ENCODE measurements around the gene FNBP1.

Gene FNBP1

GRCh38 chr9:130088051-130088450 is 45.1 kb upstream of the FNBP1 start:
- H4K20me1 ChIP-seq (ENCODE audit: insufficient read depth, low read length, poor library complexity, severe bottlenecking), result no peaks in the 10 kb centered on the region
- no peaks in the 10 kb centered on the region for H3K4me1 ChIP-seq (ENCODE audit: insufficient read depth, low read length, poor library complexity, severe bottlenecking)
- no peaks in the 10 kb centered on the region for H3K27me3 ChIP-seq (ENCODE audit: insufficient read depth, low read length, poor library complexity, severe bottlenecking)
- H3K9me2 ChIP-seq (replicated peaks; ENCODE audit: low read depth, low read length), result no peaks in the 10 kb centered on the region
- peaks cover 22% of the 10 kb centered on the region; the same call in 1 of the 2 replicates for H3K36me3 ChIP-seq (ENCODE audit: insufficient read depth, low read length)
- H3K9me3 ChIP-seq (ENCODE audit: insufficient read depth, low read depth, low read length), result no peaks in the 10 kb centered on the region
- H3K4me2 ChIP-seq (ENCODE audit: low read depth, low read length, poor library complexity, severe bottlenecking), result no peak overlapping the region
- H3F3A ChIP-seq (ENCODE audit: low read depth), result no peaks in the 10 kb centered on the region
- H3K9ac ChIP-seq (ENCODE audit: low read depth, low read length, poor library complexity, severe bottlenecking), result no peak overlapping the region
- no peak overlapping the region for H2AFZ ChIP-seq (ENCODE audit: low read length)
- no peaks in the 10 kb centered on the region for H3K79me2 ChIP-seq (ENCODE audit: insufficient read depth, low read length)
- TF ChIP-seq CTCF (conservative IDR thresholded peaks at IDR 0.05; ENCODE audit: low read length) (no peak), EZH2phosphoT487 (IDR thresholded peaks at IDR 0.05; ENCODE audit: borderline replicate concordance) (no peak)
- H3K4me3 ChIP-seq (ENCODE audit: low read length, poor library complexity, severe bottlenecking), result no peak overlapping the region

GRCh38 chr9:130084337-130084736 is 41.3 kb upstream of the FNBP1 start:
- no peak overlapping the region for H3K9ac ChIP-seq (ENCODE audit: low read depth, low read length, poor library complexity, severe bottlenecking)
- no peaks in the 10 kb centered on the region for H3K4me1 ChIP-seq (ENCODE audit: insufficient read depth, low read length, poor library complexity, severe bottlenecking)
- no peaks in the 10 kb centered on the region for H4K20me1 ChIP-seq (ENCODE audit: insufficient read depth, low read length, poor library complexity, severe bottlenecking)
- TF ChIP-seq EZH2phosphoT487 (IDR thresholded peaks at IDR 0.05; ENCODE audit: borderline replicate concordance), result no peak
- H3K36me3 ChIP-seq (ENCODE audit: insufficient read depth, low read length), result peaks cover 20% of the 10 kb centered on the region; the same call in 1 of the 2 replicates
- no peaks in the 10 kb centered on the region for H3K27me3 ChIP-seq (ENCODE audit: insufficient read depth, low read length, poor library complexity, severe bottlenecking)
- H3K9me2 ChIP-seq (replicated peaks; ENCODE audit: low read depth, low read length), result no peaks in the 10 kb centered on the region
- no peaks in the 10 kb centered on the region for H3K79me2 ChIP-seq (ENCODE audit: insufficient read depth, low read length)
- H3K9me3 ChIP-seq (ENCODE audit: insufficient read depth, low read depth, low read length), result no peaks in the 10 kb centered on the region
- no peak overlapping the region for H3K4me2 ChIP-seq (ENCODE audit: low read depth, low read length, poor library complexity, severe bottlenecking)
- no peak overlapping the region for H2AFZ ChIP-seq (ENCODE audit: low read length)
- no peak overlapping the region for H3K4me3 ChIP-seq (ENCODE audit: low read length, poor library complexity, severe bottlenecking)
- H3F3A ChIP-seq (ENCODE audit: low read depth), result no peaks in the 10 kb centered on the region

- Histone ChIP-seq H4K20me1 (ENCODE audit: insufficient read depth, low read length, poor library complexity, severe bottlenecking) (no peaks in the 10 kb centered on the region), H3K36me3 (ENCODE audit: insufficient read depth, low read length) (peaks cover 28% of the 10 kb centered on the region; the same call in 1 of the 2 replicates), H2AFZ (ENCODE audit: low read length) (no peak overlapping the region), H3K4me3 (ENCODE audit: low read length, poor library complexity, severe bottlenecking) (no peak overlapping the region), H3K9ac (ENCODE audit: low read depth, low read length, poor library complexity, severe bottlenecking) (no peak overlapping the region), H3K27me3 (ENCODE audit: insufficient read depth, low read length, poor library complexity, severe bottlenecking) (no peaks in the 10 kb centered on the region), H3F3A (ENCODE audit: low read depth) (no peaks in the 10 kb centered on the region), H3K9me3 (ENCODE audit: insufficient read depth, low read depth, low read length) (no peaks in the 10 kb centered on the region), H3K4me2 (ENCODE audit: low read depth, low read length, poor library complexity, severe bottlenecking) (no peak overlapping the region), H3K79me2 (ENCODE audit: insufficient read depth, low read length) (peaks cover 13% of the 10 kb centered on the region; the same call in 1 of the 2 replicates), H3K4me1 (ENCODE audit: insufficient read depth, low read length, poor library complexity, severe bottlenecking) (no peaks in the 10 kb centered on the region), H3K9me2 (replicated peaks; ENCODE audit: low read depth, low read length) (no peaks in the 10 kb centered on the region)
- TF ChIP-seq EZH2phosphoT487 (IDR thresholded peaks at IDR 0.05; ENCODE audit: borderline replicate concordance), result no peak
- no peak for TF ChIP-seq CTCF (conservative IDR thresholded peaks at IDR 0.05; ENCODE audit: low read length)
These were observed 35.6 kb upstream of the FNBP1 start for GRCh38 chr9:130078547-130078946.

GRCh38 chr9:130073373-130073772 is 30.4 kb upstream of the FNBP1 start:
- H3K4me3 ChIP-seq (ENCODE audit: low read length, poor library complexity, severe bottlenecking), result no peak overlapping the region
- TF ChIP-seq EZH2phosphoT487 (IDR thresholded peaks at IDR 0.05; ENCODE audit: borderline replicate concordance) (no peak), CTCF (conservative IDR thresholded peaks at IDR 0.05; ENCODE audit: low read length) (no peak)
- H2AFZ ChIP-seq (ENCODE audit: low read length), result no peak overlapping the region
- no peaks in the 10 kb centered on the region for H3K4me1 ChIP-seq (ENCODE audit: insufficient read depth, low read length, poor library complexity, severe bottlenecking)
- no peaks in the 10 kb centered on the region for H3K27me3 ChIP-seq (ENCODE audit: insufficient read depth, low read length, poor library complexity, severe bottlenecking)
- no peak overlapping the region for H3K9ac ChIP-seq (ENCODE audit: low read depth, low read length, poor library complexity, severe bottlenecking)
- H3K9me2 ChIP-seq (replicated peaks; ENCODE audit: low read depth, low read length), result no peaks in the 10 kb centered on the region
- H3K4me2 ChIP-seq (ENCODE audit: low read depth, low read length, poor library complexity, severe bottlenecking), result no peak overlapping the region
- peaks cover under 1% of the 10 kb centered on the region for H4K20me1 ChIP-seq (ENCODE audit: insufficient read depth, low read length, poor library complexity, severe bottlenecking)
- H3F3A ChIP-seq (ENCODE audit: low read depth), result no peaks in the 10 kb centered on the region
- H3K9me3 ChIP-seq (ENCODE audit: insufficient read depth, low read depth, low read length), result no peaks in the 10 kb centered on the region
- peaks cover 10% of the 10 kb centered on the region; the same call in 1 of the 2 replicates for H3K36me3 ChIP-seq (ENCODE audit: insufficient read depth, low read length)
- H3K79me2 ChIP-seq (ENCODE audit: insufficient read depth, low read length), result peaks cover 40% of the 10 kb centered on the region; the same call in 1 of the 2 replicates

Measured in Loucy (cell line).